ENCODE measurements around the gene TMEM156.

The TMEM156 gene

DNA sequence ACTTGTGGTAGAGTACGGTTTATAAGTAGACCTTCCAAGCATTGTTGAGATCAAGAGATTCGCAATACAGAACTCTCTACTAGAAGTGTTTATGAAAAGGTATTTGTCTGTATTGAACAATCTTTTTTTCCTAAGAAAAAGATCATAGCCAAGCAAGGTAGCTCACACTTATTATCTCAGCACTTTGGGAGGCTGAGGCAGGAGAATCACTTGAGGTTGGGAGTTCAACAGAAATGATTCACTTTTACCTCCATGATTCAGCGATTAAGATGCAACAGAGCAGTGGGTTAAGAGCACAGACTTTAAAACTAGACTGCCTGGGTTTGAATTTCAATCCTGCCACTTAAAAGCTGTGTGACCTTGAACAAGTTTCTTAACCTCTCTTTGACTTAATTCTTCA lies 74.3 kb downstream of the TMEM156 start:
- DNase-seq (ENCODE audit: low spot score) = no peak
- TF ChIP-seq, protein P1, sequence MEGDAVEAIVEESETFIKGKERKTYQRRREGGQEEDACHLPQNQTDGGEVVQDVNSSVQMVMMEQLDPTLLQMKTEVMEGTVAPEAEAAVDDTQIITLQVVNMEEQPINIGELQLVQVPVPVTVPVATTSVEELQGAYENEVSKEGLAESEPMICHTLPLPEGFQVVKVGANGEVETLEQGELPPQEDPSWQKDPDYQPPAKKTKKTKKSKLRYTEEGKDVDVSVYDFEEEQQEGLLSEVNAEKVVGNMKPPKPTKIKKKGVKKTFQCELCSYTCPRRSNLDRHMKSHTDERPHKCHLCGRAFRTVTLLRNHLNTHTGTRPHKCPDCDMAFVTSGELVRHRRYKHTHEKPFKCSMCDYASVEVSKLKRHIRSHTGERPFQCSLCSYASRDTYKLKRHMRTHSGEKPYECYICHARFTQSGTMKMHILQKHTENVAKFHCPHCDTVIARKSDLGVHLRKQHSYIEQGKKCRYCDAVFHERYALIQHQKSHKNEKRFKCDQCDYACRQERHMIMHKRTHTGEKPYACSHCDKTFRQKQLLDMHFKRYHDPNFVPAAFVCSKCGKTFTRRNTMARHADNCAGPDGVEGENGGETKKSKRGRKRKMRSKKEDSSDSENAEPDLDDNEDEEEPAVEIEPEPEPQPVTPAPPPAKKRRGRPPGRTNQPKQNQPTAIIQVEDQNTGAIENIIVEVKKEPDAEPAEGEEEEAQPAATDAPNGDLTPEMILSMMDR (conservative IDR thresholded peaks at IDR 0.05; ENCODE audit: low read depth) = no peak
- ChIA-PET POLR2A (ENCODE audit: low non-redundant PET) (no interaction called here), CTCF (no interaction called here)
- no peak overlapping the region for H3K27ac ChIP-seq

DNA sequence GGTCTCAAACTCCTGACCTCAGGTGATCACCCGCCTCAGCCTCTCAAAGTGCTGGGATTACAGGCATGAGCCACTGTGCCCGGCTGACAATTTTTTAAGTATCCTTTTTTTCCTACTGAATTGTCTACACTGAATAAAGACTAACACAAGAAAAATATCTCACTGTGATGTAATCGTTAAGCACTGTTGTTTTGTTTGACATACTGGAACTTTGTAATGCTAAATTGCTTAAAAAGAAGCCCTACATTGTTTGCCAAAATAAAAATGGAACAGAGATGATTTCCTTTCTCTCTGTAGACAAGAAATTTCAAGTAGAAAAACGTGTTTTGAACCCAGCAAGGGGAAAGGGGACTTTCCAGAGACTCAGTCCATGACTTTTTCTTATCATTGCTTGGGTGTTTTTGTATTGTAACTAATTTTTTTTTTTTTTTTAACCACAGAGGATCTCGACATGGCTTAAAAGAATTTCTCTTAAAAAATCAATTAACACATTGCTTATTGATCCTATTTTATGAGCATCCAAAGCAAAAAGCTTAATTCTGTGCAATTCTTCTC lies 74.9 kb downstream of the TMEM156 start:
- POLR2A ChIA-PET (ENCODE audit: low non-redundant PET) = no interaction called here
- TF ChIP-seq, protein P1 (conservative IDR thresholded peaks at IDR 0.05; ENCODE audit: low read depth) = no peak
- CTCF ChIA-PET = no interaction called here

DNA sequence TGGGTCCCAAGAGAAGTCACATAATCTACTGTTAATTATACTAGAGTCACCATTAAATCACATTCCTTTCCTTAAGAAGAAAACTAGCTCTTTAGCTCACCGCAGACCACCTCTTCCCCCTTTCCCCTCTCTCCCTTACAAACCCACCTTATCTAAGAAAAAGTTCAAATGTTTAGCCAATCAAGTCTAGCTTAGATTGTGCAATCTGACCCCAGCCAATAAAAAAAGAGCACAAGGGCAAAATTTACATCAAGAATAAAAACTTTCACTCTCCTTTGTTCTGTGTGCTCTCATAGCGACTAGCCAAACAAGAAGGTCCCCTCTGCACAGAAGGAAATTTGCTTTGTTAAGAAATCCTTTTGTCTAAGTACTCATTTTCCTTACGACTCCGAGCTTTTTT lies 76.3 kb downstream of the TMEM156 start:
- no peak for DNase-seq (ENCODE audit: low spot score)
- CTCF ChIA-PET = no interaction called here
- TF ChIP-seq, protein P1 (conservative IDR thresholded peaks at IDR 0.05; ENCODE audit: low read depth) = no peak
- H3K27ac ChIP-seq = no peak overlapping the region
- POLR2A ChIA-PET (ENCODE audit: low non-redundant PET) = no interaction called here

More for the DNA sequence above, 74.9 kb downstream of the TMEM156 start:
- no peak overlapping the region for H3K27ac ChIP-seq
- DNase-seq (ENCODE audit: low spot score) = no peak

DNA sequence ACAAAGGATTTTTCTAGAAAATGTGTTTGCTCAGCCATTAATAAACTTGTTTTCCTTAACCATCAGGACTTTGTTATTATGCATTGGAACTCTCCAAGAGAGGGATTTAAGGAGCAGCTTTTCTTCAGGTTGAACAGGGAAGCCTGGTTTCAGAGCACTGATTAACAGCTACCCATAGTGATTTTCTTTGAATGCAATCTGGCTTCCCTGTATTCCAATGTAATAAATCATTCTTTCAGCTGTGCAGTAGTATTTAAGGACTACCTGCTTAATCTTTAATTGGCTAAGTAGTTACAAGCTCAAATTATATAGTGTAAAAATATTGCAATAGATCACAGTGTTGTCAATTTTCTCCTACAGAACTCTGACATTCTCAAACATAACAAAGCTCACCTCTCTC lies 77.5 kb downstream of the TMEM156 start:
- DNase-seq (ENCODE audit: low spot score) = no peak
- TF ChIP-seq, protein P1 (conservative IDR thresholded peaks at IDR 0.05; ENCODE audit: low read depth) = no peak
- ChIA-PET POLR2A (ENCODE audit: low non-redundant PET) (no interaction called here), CTCF (no interaction called here)
- H3K27ac ChIP-seq = no peak overlapping the region

DNA sequence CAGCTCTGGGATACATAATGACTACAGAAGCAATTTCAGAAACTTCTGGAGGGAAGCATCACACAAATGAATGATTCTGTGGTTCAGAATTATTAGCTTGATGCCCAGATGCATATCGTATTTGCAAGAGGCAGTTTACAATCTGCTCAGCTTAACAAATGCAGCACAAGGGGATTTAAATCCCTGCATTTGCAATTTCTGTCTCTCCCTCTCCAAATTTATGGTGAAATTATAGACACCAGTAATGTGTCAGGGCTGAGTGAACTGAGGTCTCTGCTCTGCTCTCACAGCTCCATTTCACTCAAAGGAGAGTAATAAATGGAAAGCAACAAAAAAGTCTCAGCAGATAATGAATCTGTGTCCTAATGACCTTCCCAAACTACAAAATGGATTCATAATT lies 80.2 kb downstream of the TMEM156 start:
- no peak overlapping the region for H3K27ac ChIP-seq
- ChIA-PET CTCF (no interaction called here), POLR2A (ENCODE audit: low non-redundant PET) (no interaction called here)
- DNase-seq (ENCODE audit: low spot score) = no peak
- TF ChIP-seq, protein P1 (conservative IDR thresholded peaks at IDR 0.05; ENCODE audit: low read depth) = no peak

DNA sequence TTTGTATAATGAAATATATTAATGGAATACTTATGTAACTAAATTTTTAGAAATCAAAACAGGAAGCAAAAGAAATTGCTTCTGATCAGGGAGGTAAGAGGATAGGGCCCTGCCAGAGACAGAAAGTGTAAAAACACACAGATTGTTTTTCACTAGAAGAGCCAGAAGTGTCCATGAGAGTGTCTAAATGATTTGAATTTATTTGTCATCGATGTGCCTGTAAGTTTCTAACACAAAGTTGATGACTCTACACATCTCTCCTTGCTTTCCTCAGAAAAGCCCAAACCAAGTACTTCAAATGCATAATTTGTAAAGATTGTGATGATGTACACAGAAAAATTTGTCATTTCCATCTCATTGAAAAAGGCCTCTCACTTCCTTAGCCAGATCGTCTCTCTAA lies 80.6 kb downstream of the TMEM156 start:
- TF ChIP-seq, protein P1 (conservative IDR thresholded peaks at IDR 0.05; ENCODE audit: low read depth) = no peak
- H3K27ac ChIP-seq = no peak overlapping the region
- POLR2A ChIA-PET (ENCODE audit: low non-redundant PET) = no interaction called here
- no peak for DNase-seq (ENCODE audit: low spot score)
- CTCF ChIA-PET = no interaction called here

DNA sequence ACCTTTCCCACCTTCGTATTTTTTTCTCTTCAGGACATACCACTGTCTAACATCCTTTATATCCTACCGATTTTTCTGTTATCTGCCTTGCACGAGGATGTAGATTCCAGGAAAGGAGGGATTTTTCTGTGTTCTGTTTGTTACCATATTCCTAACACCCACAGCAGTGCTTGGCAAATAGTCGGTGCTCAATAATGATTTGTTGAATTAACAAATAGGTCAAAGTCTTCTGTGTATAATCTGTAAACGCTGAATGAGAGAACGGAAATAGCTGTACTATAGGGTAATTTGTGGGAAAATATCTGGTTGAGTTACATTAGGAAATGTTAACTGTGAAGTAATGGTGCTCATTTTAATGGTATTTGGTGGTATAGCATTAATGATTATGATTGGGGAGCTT lies 81.5 kb downstream of the TMEM156 start:
- CTCF ChIA-PET = no interaction called here
- TF ChIP-seq, protein P1 (conservative IDR thresholded peaks at IDR 0.05; ENCODE audit: low read depth) = no peak
- no peak overlapping the region for H3K27ac ChIP-seq
- no peak for DNase-seq (ENCODE audit: low spot score)
- POLR2A ChIA-PET (ENCODE audit: low non-redundant PET) = no interaction called here
